Measurements from ENCODE around the gene IL19.

The IL19 gene

DNA sequence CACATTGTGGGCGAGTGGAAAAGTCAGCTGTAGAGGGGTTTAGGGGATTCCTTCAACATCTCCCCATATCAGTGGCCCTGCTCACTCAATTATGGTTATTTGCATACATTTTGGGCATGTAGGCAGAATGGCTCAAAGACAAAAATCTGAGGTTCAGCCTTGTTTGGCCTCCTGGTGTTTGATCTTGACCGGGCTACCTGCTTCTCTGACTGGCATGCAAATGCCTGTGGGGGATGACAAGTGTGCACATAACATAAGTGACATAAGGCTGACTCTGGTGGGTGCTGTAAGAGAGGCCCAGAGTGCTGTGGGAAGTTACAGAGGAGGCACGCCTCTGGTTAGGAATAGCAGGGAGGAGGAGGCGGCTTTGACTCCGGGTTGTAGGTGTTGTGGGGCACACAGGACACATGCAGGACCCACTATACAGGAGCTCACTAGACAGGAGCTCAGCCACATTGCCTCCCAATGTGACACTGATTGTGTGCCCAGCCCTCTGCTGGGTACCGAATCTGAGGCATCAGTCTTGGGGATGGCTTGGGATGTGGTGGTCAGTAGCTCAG, 29.4 kb upstream of the IL19 start:
- Histone ChIP-seq H3K27ac (ENCODE audit: low read depth, low read length, severe bottlenecking) (no peak overlapping the region), H3K4me1 (ENCODE audit: control insufficient read depth, insufficient read depth, low read length, poor library complexity, severe bottlenecking) (peaks cover 11% of the 10 kb centered on the region), H3K36me3 (ENCODE audit: control insufficient read depth, insufficient read depth, low read length) (peaks cover 13% of the 10 kb centered on the region), H3K4me3 (ENCODE audit: extremely low read depth, insufficient read depth, low read length, poor library complexity, severe bottlenecking) (no peak overlapping the region), H3K9me3 (ENCODE audit: control insufficient read depth, low read length) (no peaks in the 10 kb centered on the region)
- WGBS, 2 experiments (ENCODE audit: insufficient coverage in 2 of 2), result 89 to 95% methylated on average over 4 to 5 of the region's 6 CpGs

DNA sequence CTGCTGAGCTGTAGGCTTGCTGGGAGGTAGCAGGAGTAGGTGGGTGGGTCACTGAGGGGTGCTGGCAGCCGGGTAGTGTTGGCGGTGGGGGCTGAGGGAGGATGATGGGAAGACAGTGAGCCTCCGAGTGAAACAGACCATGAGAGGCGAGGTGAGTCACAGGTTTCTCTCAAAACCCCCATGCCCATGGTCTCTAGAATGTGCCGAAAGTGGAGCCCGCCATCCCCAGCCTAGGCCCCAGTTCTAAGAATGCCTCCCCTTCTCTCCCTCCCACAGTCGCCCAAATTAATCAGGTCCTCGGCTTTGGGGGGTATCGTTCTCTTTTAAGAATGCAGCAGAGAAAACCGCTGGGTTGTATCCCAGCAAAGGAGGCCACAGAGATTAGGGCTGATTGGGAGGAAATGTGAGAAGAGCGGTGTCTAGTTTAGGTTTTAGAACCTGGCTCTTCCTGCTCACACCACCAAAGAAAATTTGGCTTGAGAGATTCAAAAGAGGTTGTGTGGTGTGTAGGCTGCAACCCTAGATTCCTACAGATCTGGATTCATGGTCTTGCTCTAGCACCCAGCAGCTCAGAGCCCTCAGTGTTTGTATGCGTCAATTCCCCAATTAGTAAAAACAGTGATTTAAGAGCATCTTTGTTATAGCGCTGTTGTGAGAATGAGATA, 27.7 kb upstream of the IL19 start:
- Histone ChIP-seq H3K27ac (ENCODE audit: low read depth, low read length, severe bottlenecking) (no peak overlapping the region), H3K36me3 (ENCODE audit: control insufficient read depth, insufficient read depth, low read length) (peaks cover 4% of the 10 kb centered on the region), H3K4me1 (ENCODE audit: control insufficient read depth, insufficient read depth, low read length, poor library complexity, severe bottlenecking) (peaks cover 11% of the 10 kb centered on the region), H3K9me3 (ENCODE audit: control insufficient read depth, low read length) (no peaks in the 10 kb centered on the region), H3K4me3 (ENCODE audit: extremely low read depth, insufficient read depth, low read length, poor library complexity, severe bottlenecking) (no peak overlapping the region)
- WGBS, 2 experiments (ENCODE audit: insufficient coverage in 2 of 2), result 64 to 68% methylated on average over 4 to 7 of the region's 13 CpGs

DNA sequence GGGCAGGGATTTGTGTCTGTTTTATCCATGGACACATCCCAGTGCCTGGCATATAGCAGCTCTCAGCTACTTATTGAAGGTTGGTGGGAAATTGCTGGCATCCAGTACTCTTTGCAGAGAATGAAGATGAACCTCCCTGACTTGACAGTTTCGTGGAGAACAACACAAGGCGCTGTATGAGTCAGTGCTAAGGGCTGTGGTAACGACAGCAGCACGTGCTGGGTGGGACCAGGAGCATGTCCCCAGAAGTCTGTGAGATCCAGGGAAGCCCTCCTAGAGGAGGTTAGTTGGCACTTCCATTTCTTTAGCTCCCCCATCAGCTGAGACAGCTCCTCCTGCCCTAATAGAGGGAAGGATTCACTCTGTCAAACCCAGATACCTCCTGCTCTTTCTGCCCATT, 25.9 kb upstream of the IL19 start:
- WGBS, 2 experiments (ENCODE audit: insufficient coverage in 2 of 2), result 66 to 88% methylated on average over 4 of the region's 4 CpGs
- H3K4me1 ChIP-seq (ENCODE audit: control insufficient read depth, insufficient read depth, low read length, poor library complexity, severe bottlenecking), result peaks cover 4% of the 10 kb centered on the region
- no peaks in the 10 kb centered on the region for H3K9me3 ChIP-seq (ENCODE audit: control insufficient read depth, low read length)
- H3K36me3 ChIP-seq (ENCODE audit: control insufficient read depth, insufficient read depth, low read length), result no peaks in the 10 kb centered on the region
- H3K27ac ChIP-seq (ENCODE audit: low read depth, low read length, severe bottlenecking), result no peak overlapping the region
- no peak overlapping the region for H3K4me3 ChIP-seq (ENCODE audit: extremely low read depth, insufficient read depth, low read length, poor library complexity, severe bottlenecking)

DNA sequence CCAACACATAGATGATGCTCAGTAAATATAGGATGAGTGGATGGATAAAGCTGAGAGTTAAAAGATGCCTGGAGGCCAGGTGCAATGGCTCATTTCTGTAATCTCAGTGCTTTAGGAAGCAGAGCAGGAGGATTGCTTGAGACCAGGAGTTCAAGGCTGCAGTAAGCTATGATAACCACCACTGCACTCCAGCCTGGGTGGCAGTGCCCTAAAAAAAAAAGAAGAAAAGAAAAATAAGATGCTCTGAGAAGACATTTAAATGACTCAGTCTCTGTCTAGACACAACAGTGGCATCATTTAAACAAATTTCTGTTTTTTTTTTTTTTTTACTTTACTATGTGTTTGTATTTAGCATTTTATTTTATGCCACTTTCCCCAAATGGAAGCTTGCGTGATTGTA, 25.3 kb upstream of the IL19 start:
- Histone ChIP-seq H3K36me3 (ENCODE audit: control insufficient read depth, insufficient read depth, low read length) (no peaks in the 10 kb centered on the region), H3K4me3 (ENCODE audit: extremely low read depth, insufficient read depth, low read length, poor library complexity, severe bottlenecking) (no peak overlapping the region), H3K27ac (ENCODE audit: low read depth, low read length, severe bottlenecking) (no peak overlapping the region), H3K9me3 (ENCODE audit: control insufficient read depth, low read length) (no peaks in the 10 kb centered on the region), H3K4me1 (ENCODE audit: control insufficient read depth, insufficient read depth, low read length, poor library complexity, severe bottlenecking) (peaks cover 4% of the 10 kb centered on the region)
- WGBS, 2 experiments (ENCODE audit: insufficient coverage in 2 of 2), result no CpG with 5 or more reads among the region's 1 CpG

DNA sequence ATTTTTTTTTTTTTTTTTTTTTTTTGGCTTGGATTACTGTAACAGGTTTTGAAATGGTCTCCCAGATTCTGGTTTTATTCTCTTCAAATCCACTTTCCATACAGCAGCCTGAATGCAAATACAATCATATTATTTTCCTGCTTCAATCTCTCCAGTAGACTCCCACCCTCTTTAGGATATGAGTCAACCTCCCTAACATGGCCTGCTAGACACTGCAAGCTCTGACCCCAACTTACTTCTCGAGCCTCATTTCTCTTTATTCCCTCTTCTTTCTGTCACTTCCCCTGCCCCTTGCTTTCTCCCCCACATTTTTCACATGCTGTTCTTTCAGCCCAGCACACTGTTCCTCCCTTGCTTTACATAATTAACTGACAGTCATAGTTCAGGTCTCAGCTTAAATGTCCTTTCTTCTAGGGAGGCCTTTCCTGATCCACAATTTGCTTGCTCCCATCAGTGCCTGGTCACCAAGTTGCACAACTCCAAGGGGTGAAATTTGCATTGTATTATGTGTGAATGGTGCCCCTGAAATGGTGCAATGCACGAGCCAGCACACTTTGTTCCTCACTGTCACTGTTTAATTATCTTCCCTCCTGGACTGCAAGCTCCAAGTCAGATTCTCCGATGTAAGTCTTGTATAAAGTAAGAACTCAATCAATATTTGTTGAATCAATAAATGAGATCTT, 22.1 kb upstream of the IL19 start:
- Histone ChIP-seq H3K27ac (ENCODE audit: low read depth, low read length, severe bottlenecking) (no peak overlapping the region), H3K9me3 (ENCODE audit: control insufficient read depth, low read length) (no peaks in the 10 kb centered on the region), H3K4me3 (ENCODE audit: extremely low read depth, insufficient read depth, low read length, poor library complexity, severe bottlenecking) (no peak overlapping the region), H3K4me1 (ENCODE audit: control insufficient read depth, insufficient read depth, low read length, poor library complexity, severe bottlenecking) (no peaks in the 10 kb centered on the region), H3K36me3 (ENCODE audit: control insufficient read depth, insufficient read depth, low read length) (no peaks in the 10 kb centered on the region)
- 40 to 80% methylated on average over 1 of the region's 3 CpGs for WGBS, 2 experiments (ENCODE audit: insufficient coverage in 2 of 2)

DNA sequence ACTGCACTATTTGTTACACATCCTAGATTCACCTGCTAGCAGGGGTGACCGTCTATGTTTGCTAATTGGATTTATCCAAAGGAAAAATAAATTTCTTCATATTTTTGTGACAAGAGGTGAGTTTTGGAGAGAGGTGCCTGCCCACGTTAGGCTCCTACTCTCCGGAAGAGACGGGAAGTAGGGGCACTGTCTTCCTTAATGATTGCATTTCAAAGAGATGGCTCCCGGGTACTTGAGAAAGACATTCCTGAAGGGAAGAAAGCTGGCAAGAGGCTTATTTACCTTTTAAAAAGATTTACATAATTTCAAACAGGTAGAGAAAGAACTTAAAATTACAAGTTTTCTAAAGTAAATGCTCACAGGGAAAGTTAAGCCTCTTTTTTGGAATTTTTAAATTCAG, 18.7 kb upstream of the IL19 start:
- H3K27ac ChIP-seq (ENCODE audit: low read depth, low read length, severe bottlenecking), result no peak overlapping the region
- no peaks in the 10 kb centered on the region for H3K36me3 ChIP-seq (ENCODE audit: control insufficient read depth, insufficient read depth, low read length)
- H3K4me1 ChIP-seq (ENCODE audit: control insufficient read depth, insufficient read depth, low read length, poor library complexity, severe bottlenecking), result no peaks in the 10 kb centered on the region
- 18% methylated on average over 3 of the region's 5 CpGs; no CpG with 5 or more reads in 1 of the 2 experiments for WGBS, 2 experiments (ENCODE audit: insufficient coverage in 2 of 2)
- no peaks in the 10 kb centered on the region for H3K9me3 ChIP-seq (ENCODE audit: control insufficient read depth, low read length)
- no peak overlapping the region for H3K4me3 ChIP-seq (ENCODE audit: extremely low read depth, insufficient read depth, low read length, poor library complexity, severe bottlenecking)

DNA sequence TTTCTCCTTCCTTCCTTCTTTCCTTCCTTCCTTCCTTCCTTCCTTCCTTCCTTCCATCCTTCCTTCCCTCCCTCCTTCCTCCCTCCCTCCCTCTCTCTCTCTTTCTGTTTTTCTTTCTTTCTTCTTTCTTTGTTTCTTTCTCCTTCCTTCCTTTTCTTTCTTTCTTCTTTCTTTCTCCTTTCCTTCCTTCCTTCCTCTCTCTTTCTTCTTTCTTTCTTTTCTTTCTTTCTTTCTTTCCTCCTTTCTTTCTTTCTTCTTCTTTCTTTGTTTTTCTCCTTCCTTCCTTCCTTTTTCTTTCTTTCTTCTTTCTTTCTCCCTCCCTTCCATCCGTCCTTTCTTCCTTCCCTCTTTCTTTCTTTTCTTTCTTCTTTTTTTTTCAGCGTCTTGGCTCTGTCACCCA, 18.1 kb upstream of the IL19 start:
- no peaks in the 10 kb centered on the region for H3K36me3 ChIP-seq (ENCODE audit: control insufficient read depth, insufficient read depth, low read length)
- no peaks in the 10 kb centered on the region for H3K4me1 ChIP-seq (ENCODE audit: control insufficient read depth, insufficient read depth, low read length, poor library complexity, severe bottlenecking)
- 100% methylated on average over 1 to 2 of the region's 2 CpGs for WGBS, 2 experiments (ENCODE audit: insufficient coverage in 2 of 2)
- H3K4me3 ChIP-seq (ENCODE audit: extremely low read depth, insufficient read depth, low read length, poor library complexity, severe bottlenecking), result no peak overlapping the region
- H3K9me3 ChIP-seq (ENCODE audit: control insufficient read depth, low read length), result no peaks in the 10 kb centered on the region
- H3K27ac ChIP-seq (ENCODE audit: low read depth, low read length, severe bottlenecking), result no peak overlapping the region

DNA sequence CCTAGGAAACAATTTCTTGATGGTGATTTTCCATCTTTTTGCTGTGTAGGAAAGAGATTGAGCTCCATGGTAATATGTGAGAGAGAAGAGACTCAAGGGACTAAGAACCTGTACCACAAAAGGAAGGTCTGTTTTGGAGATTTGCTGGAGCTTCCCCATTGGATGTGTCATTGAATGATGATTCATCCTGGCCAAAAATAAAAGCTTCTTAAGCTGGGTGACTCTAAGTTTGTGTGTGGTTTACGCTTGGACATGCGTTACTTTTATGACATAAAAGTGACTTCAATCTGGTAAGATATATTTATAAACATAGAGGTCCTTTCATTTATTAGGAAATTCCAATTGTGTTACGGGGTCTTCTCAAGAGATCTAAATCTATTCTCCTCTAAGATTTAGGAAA, 17.4 kb upstream of the IL19 start:
- no peak overlapping the region for H3K4me3 ChIP-seq (ENCODE audit: extremely low read depth, insufficient read depth, low read length, poor library complexity, severe bottlenecking)
- no peaks in the 10 kb centered on the region for H3K36me3 ChIP-seq (ENCODE audit: control insufficient read depth, insufficient read depth, low read length)
- no CpG with 5 or more reads among the region's 3 CpGs for WGBS, 2 experiments (ENCODE audit: insufficient coverage in 2 of 2)
- no peaks in the 10 kb centered on the region for H3K4me1 ChIP-seq (ENCODE audit: control insufficient read depth, insufficient read depth, low read length, poor library complexity, severe bottlenecking)
- no peaks in the 10 kb centered on the region for H3K9me3 ChIP-seq (ENCODE audit: control insufficient read depth, low read length)
- no peak overlapping the region for H3K27ac ChIP-seq (ENCODE audit: low read depth, low read length, severe bottlenecking)

DNA sequence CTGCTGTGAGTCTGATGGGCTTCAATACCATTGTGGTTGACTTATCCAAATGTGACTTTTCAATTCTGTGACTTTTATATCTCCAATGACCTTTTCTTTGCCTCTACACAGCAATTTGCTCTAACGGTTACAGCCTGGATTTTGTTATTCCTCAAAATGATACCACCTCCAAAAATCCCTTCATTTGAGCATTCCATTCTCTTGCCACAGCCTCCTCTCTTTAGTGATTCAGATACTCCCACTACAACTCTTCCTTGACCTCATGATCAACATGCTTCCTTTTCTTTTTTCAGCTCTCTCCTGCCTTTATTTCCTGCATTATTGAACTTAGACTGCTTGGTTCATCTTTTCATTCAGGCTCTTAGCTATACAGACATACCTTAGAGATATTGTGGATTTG, 16.6 kb upstream of the IL19 start:
- no peaks in the 10 kb centered on the region for H3K9me3 ChIP-seq (ENCODE audit: control insufficient read depth, low read length)
- H3K36me3 ChIP-seq (ENCODE audit: control insufficient read depth, insufficient read depth, low read length), result no peaks in the 10 kb centered on the region
- H3K4me1 ChIP-seq (ENCODE audit: control insufficient read depth, insufficient read depth, low read length, poor library complexity, severe bottlenecking), result no peaks in the 10 kb centered on the region
- 92 to 100% methylated on average over 1 of the region's 1 CpG for WGBS, 2 experiments (ENCODE audit: insufficient coverage in 2 of 2)
- H3K4me3 ChIP-seq (ENCODE audit: extremely low read depth, insufficient read depth, low read length, poor library complexity, severe bottlenecking), result no peak overlapping the region
- no peak overlapping the region for H3K27ac ChIP-seq (ENCODE audit: low read depth, low read length, severe bottlenecking)

DNA sequence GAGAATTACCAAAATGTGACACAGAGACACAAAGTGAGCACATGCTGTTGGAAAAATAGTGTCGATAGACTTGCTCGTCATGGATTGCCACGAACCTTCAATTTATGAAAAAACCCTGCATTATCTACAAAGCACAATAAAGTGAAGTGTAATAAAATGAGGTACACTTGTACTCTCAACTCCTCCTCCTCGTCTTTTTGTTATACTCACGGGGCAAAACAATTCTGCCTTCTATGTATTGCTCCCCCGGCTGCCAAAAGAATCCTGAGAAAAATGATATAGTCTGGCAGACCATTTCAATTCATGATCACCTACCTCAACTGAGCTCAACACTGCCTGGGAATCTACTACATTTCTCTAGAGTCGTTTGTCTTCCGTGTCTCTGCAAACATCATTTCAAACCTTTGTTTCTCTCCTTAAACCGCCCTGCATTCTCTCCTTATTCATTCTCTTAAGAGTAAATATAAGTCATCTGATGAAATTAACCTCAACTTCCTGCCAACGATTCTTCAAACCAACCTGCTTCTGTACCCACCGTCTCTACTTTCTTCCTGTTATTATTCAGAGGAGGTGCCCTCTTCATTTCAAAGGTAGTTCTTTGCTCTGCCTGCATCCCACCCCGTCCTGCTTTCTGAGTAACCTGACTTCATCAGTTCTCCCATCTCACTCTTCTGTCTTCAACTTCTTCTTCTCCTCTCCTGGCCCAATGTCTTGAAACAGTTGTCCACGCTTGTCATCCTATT, 12.9 kb upstream of the IL19 start:
- WGBS, 2 experiments (ENCODE audit: insufficient coverage in 2 of 2), result 91 to 97% methylated on average over 6 to 8 of the region's 13 CpGs
- Histone ChIP-seq H3K4me1 (ENCODE audit: control insufficient read depth, insufficient read depth, low read length, poor library complexity, severe bottlenecking) (no peaks in the 10 kb centered on the region), H3K36me3 (ENCODE audit: control insufficient read depth, insufficient read depth, low read length) (no peaks in the 10 kb centered on the region), H3K9me3 (ENCODE audit: control insufficient read depth, low read length) (no peaks in the 10 kb centered on the region), H3K27ac (ENCODE audit: low read depth, low read length, severe bottlenecking) (no peak overlapping the region), H3K4me3 (ENCODE audit: extremely low read depth, insufficient read depth, low read length, poor library complexity, severe bottlenecking) (no peak overlapping the region)

All from mesodermal cell (in vitro differentiated cells).